Pancreas (tissue), 10 donors: ENCODE data around the gene ZNF135. TPM values are rescaled to one million over a fixed set of nuclear protein-coding genes. Genes with fewer than 3 reads are reported as not detected.

Source experiments
- ATAC-seq, 4 donors: fragments of 200-7000 bp; cut with Tn5 transposase; one replicate each; pipeline versions ENCODE4 v1.8.0 to v1.9.1; 2020; ENCODE audit warnings: mild to moderate bottlenecking in 4 of 4, moderate library complexity in 4 of 4
- DNase-seq, 6 donors: peaks; one replicate each; pipeline ENCODE4 v3.0.0-alpha.2; 2020
- FAIRE-seq: peaks from 2 replicates; lab custom pipeline; 2012; peaks lifted over from hg19 to GRCh38; lab: Jason Lieb, UNC
- H3K27ac ChIP-seq, 4 donors: fragments of 200-600 bp; sonication (generic); 1 replicate in 3 of 4; 2 replicates in 1 of 4; pipeline versions ENCODE4 v1.5.0 to v1.8.0; 2020
- H3K27me3 ChIP-seq, 4 donors: fragments of 200-600 bp; one replicate each; pipeline ENCODE4 v1.8.0; 2021
- H3K36me3 ChIP-seq, 3 donors: fragments of 200-600 bp; sonication (generic) in 1 of 3; one replicate each; pipeline versions ENCODE4 v1.5.0 to v1.8.0; 2020 to 2021
- H3K4me1 ChIP-seq, 3 donors: fragments of 200-600 bp; one replicate each; pipeline ENCODE4 v1.8.0; 2021
- H3K4me3 ChIP-seq, 4 donors: fragments of 200-600 bp; sonication (generic) in 2 of 4; one replicate each; pipeline versions ENCODE4 v1.5.0 to v1.8.0; 2020 to 2021
- H3K9me3 ChIP-seq, 4 donors: fragments of 200-600 bp; one replicate each; pipeline ENCODE4 v1.8.0; 2021
- CTCF ChIP-seq, 4 donors: fragments of 200-600 bp; sonication (generic) in 3 of 4; IDR thresholded peaks; one replicate each; pipeline versions ENCODE4 v1.5.0 to v1.8.0; 2021; ENCODE audit warnings: antibody characterized with exemption in 4 of 4
- WGBS, 2 donors: extraction: QIAGEN DNeasy Blood & Tissue Kit; methylation state at CpG; one replicate each; pipeline ENCODE4 v1.1.7; 2013; 5-methylcytosine and 5-hydroxymethylcytosine counted together
- intact Hi-C, 3 donors: fragments of 100-400 bp; cut with DNase I; formaldehyde crosslinking; loops; one replicate each; pipeline versions ENCODE4 v1.11.1 to v1.14.2; 2022
- polyA plus RNA-seq, 2 donors: library from polyadenylated mRNA; stranded (reverse); fragments of 200-250 nt; gene quantifications; one replicate each; pipeline ENCODE4 v1.2.3, GENCODE V29; 2013
- total RNA-seq, 6 donors: library from RNA; stranded (reverse); fragmentation: NEBNext Ultra II Directional in 4 of 6; extraction: Animal tissue kit (Norgen Biotek cat#: 25700) in 4 of 6; gene quantifications; one replicate each; pipeline versions ENCODE4 v1.2.1 to v1.2.4, GENCODE V29; 2021 to 2023
- donor health status: healthy with polysubstance abuse.
- donor health status: DM: no; HTN: no; CAD: no; lungs with moderate emphysema.
- donor health status: DM: no; HTN: no; CAD: no.
- donor health status: control.
- donor health status: control.
- donor health status: Bipolar disorder and iron deficiency.
- donor health status: DM: yes; HTN: yes; CAD: no.
- donor health status: DM: no; HTN: no; CAD: no.
- donor health status: DM: no; HTN: no; CAD: no.
- donor health status: DM: yes; HTN: yes; CAD: no.

ZNF135 gene
- total and polyA plus RNA-seq, 8 donors = 1.1 to 11.6 (median 2.2) TPM

- H3K27ac ChIP-seq = no peak overlapping the region
- no peaks in the 10 kb centered on the region for H3K27me3 ChIP-seq
- 80 to 90% methylated on average over 29 to 30 of the region's 30 CpGs for WGBS, 2 donors
- FAIRE-seq (no peak), ATAC-seq (no peak), DNase-seq (no peak)
- intact Hi-C loops = no loop called here
- peaks cover 0 to 3% (median 0%) of the 10 kb centered on the region in 4 donors for H3K9me3 ChIP-seq
- H3K4me1 ChIP-seq = no peaks in the 10 kb centered on the region
- no peak overlapping the region for H3K4me3 ChIP-seq
- no peak for TF ChIP-seq CTCF (IDR thresholded peaks at IDR 0.05)
- no peaks in the 10 kb centered on the region for H3K36me3 ChIP-seq
Measured at GRCh38 chr19:58053480-58054156, 5.5 kb upstream of the ZNF135 start.

- Histone ChIP-seq H3K27ac (peak overlapping the region in 3 of 4 donors; percentile 14 to 55 (median 53)), H3K4me3 (peak overlapping the region in 2 of 4 donors; percentile 18 to 27), H3K4me1 (no peaks in the 10 kb centered on the region), H3K9me3 (peaks cover 0 to 3% (median 0%) of the 10 kb centered on the region in 4 donors), H3K36me3 (no peaks in the 10 kb centered on the region), H3K27me3 (no peaks in the 10 kb centered on the region)
- ATAC-seq (peak in 2 of 4 donors; percentile 7 to 9), FAIRE-seq (no peak), DNase-seq (peak in 1 of 6 donors; percentile 27)
- intact Hi-C loops = no loop called here
- TF ChIP-seq CTCF (IDR thresholded peaks at IDR 0.05) = no peak
- 17 to 24% methylated on average over 37 of the region's 37 CpGs for WGBS, 2 donors
Measured at GRCh38 chr19:58054901-58055874, 3.9 kb upstream of the ZNF135 start.

DNA sequence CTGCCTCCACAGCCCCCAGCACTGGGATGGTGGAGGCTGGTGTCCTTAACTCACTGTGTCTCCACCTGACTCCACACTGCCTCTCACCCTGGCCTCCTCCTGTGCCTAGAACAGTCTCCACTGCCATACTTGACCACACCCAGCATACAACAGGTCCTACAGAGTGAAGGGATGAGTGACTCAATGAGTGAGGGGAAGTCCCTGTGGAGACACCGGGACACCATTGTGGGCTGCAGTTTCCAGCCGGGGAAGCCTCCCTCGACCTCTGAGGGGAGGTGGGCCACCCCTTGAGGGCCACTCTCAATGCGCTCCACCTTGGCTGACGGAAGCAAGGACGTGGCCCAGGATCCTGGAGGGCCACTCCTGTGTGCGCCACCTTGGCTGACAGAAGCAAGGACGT lies 2.8 kb upstream of the ZNF135 start:
- no peak for DNase-seq
- no peaks in the 10 kb centered on the region for H3K27me3 ChIP-seq
- no peak for TF ChIP-seq CTCF (IDR thresholded peaks at IDR 0.05)
- intact Hi-C loops = no loop called here
- WGBS, 2 donors = 78 to 86% methylated on average over 8 of the region's 8 CpGs
- H3K4me1 ChIP-seq = no peaks in the 10 kb centered on the region
- no peak for FAIRE-seq
- peaks cover 0 to 3% (median 0%) of the 10 kb centered on the region in 4 donors for H3K9me3 ChIP-seq
- ATAC-seq = no peak
- no peaks in the 10 kb centered on the region for H3K36me3 ChIP-seq
- H3K4me3 ChIP-seq = no peak overlapping the region
- no peak overlapping the region for H3K27ac ChIP-seq

GRCh38 chr19:58056861-58057260 lies 2.2 kb upstream of the ZNF135 start:
- no peaks in the 10 kb centered on the region for H3K27me3 ChIP-seq
- H3K27ac ChIP-seq = no peak overlapping the region
- no peak for DNase-seq
- FAIRE-seq = no peak
- no peak for ATAC-seq
- H3K4me1 ChIP-seq = no peaks in the 10 kb centered on the region
- H3K9me3 ChIP-seq = peaks cover 0 to 3% (median 0%) of the 10 kb centered on the region in 4 donors
- no peaks in the 10 kb centered on the region for H3K36me3 ChIP-seq
- intact Hi-C loops = no loop called here
- TF ChIP-seq CTCF (IDR thresholded peaks at IDR 0.05) = no peak
- WGBS, 2 donors = 72 to 91% methylated on average over 8 of the region's 8 CpGs
- no peak overlapping the region for H3K4me3 ChIP-seq
